Thyroid gland (tissue), 4 donors: ENCODE results near the gene WDR4.

Experiments used
- CTCF ChIP-seq, 6 experiments: fragments of 200-600 bp in 3 of 6; fragments of 450-650 bp in 3 of 6; sonication (generic) in 3 of 6; IDR thresholded peaks; one replicate each; pipeline ENCODE4 v1.5.1; 2016 to 2019; ENCODE audit warnings: antibody characterized with exemption in 6 of 6, mild to moderate bottlenecking in 2 of 6, inconsistent platforms in 1 of 6, moderate library complexity in 1 of 6
- POLR2A ChIP-seq, 2 donors: fragments of 450-650 bp; IDR thresholded peaks; one replicate each; pipeline ENCODE4 v1.6.1; 2017; ENCODE audit warnings: antibody characterized with exemption in 2 of 2, mild to moderate bottlenecking in 2 of 2, moderate library complexity in 1 of 2

- TF ChIP-seq POLR2A (IDR thresholded peaks at IDR 0.05) (no peak), CTCF (IDR thresholded peaks at IDR 0.05) (no peak)
These were observed 25.9 kb upstream of the WDR4 start for GRCh38 chr21:42905195-42905594.
